HG03103 (cell line): ENCODE measurements around the gene KSR1.
"Not testable (repeated sequence)": the region's sequence is repeated elsewhere in the genome, so short reads cannot be mapped to it uniquely, and the experiment has no call there.

ENCODE experiments used
- ATAC-seq: cut with Tn5 transposase; IDR thresholded peaks from one replicate; pipeline ENCODE4 v1.9.1; 2021; ENCODE audit warnings: low read depth; ENCODE audit not compliant: unreplicated experiment

Gene KSR1

GRCh38 chr17:27666270-27666669 is 210.0 kb downstream of the KSR1 start:
- not testable (repeated sequence) for ATAC-seq

GRCh38 chr17:27666831-27667560 is 210.7 kb downstream of the KSR1 start:
- ATAC-seq = no peak

- ATAC-seq = no peak
Measured at GRCh38 chr17:27667656-27668487, 211.6 kb downstream of the KSR1 start.

- no peak for ATAC-seq
Measured at GRCh38 chr17:27668488-27668823, 212.2 kb downstream of the KSR1 start.

- no peak for ATAC-seq
Measured at GRCh38 chr17:27669136-27669535, 212.9 kb downstream of the KSR1 start.

- no peak for ATAC-seq
Measured at GRCh38 chr17:27669850-27670249, 213.6 kb downstream of the KSR1 start.

- ATAC-seq = no peak
Measured at GRCh38 chr17:27670791-27671590, 214.7 kb downstream of the KSR1 start.

GRCh38 chr17:27671591-27671910 is 215.3 kb downstream of the KSR1 start:
- no peak for ATAC-seq

- not testable (repeated sequence) for ATAC-seq
Measured at GRCh38 chr17:27671977-27672480, 215.8 kb downstream of the KSR1 start.

GRCh38 chr17:27674335-27674734 is 218.1 kb downstream of the KSR1 start:
- ATAC-seq = no peak
